Measurements from ENCODE around the gene PLIN4. TPM values are rescaled to one million over a fixed set of nuclear protein-coding genes. Genes with fewer than 3 reads are reported as not detected.

Gene PLIN4
- total and polyA plus RNA-seq, 10 of the 15 experiments (the other 5 are each of a cell fraction or from before 2014, with no cell fraction given) = 0.01 to 0.11 (median 0.05) TPM; not detected in 2

- TF ChIP-seq NBN (IDR thresholded peaks at IDR 0.05) (no peak), CREM (IDR thresholded peaks at IDR 0.05; ENCODE audit: low read depth) (no peak), ZBTB4 (CRISPR knock-in tag; IDR thresholded peaks at IDR 0.05) (no peak), FOXM1 (IDR thresholded peaks at IDR 0.05; ENCODE audit: low read depth, low read length) (no peak), EZH2 (IDR thresholded peaks at IDR 0.05; ENCODE audit: borderline replicate concordance, control insufficient read depth, low read depth, low read length) (no peak), MTA3 (IDR thresholded peaks at IDR 0.05; ENCODE audit: borderline replicate concordance, low read length) (no peak)
- TF ChIP-seq, protein P1, sequence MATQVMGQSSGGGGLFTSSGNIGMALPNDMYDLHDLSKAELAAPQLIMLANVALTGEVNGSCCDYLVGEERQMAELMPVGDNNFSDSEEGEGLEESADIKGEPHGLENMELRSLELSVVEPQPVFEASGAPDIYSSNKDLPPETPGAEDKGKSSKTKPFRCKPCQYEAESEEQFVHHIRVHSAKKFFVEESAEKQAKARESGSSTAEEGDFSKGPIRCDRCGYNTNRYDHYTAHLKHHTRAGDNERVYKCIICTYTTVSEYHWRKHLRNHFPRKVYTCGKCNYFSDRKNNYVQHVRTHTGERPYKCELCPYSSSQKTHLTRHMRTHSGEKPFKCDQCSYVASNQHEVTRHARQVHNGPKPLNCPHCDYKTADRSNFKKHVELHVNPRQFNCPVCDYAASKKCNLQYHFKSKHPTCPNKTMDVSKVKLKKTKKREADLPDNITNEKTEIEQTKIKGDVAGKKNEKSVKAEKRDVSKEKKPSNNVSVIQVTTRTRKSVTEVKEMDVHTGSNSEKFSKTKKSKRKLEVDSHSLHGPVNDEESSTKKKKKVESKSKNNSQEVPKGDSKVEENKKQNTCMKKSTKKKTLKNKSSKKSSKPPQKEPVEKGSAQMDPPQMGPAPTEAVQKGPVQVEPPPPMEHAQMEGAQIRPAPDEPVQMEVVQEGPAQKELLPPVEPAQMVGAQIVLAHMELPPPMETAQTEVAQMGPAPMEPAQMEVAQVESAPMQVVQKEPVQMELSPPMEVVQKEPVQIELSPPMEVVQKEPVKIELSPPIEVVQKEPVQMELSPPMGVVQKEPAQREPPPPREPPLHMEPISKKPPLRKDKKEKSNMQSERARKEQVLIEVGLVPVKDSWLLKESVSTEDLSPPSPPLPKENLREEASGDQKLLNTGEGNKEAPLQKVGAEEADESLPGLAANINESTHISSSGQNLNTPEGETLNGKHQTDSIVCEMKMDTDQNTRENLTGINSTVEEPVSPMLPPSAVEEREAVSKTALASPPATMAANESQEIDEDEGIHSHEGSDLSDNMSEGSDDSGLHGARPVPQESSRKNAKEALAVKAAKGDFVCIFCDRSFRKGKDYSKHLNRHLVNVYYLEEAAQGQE (IDR thresholded peaks at IDR 0.05; ENCODE audit: low read depth, low read length) = no peak
Observed at GRCh38 chr19:4517451-4518057, 732 bp downstream of the PLIN4 start (continued).
